ENCODE measurements around the gene KCNT1.

DNA sequence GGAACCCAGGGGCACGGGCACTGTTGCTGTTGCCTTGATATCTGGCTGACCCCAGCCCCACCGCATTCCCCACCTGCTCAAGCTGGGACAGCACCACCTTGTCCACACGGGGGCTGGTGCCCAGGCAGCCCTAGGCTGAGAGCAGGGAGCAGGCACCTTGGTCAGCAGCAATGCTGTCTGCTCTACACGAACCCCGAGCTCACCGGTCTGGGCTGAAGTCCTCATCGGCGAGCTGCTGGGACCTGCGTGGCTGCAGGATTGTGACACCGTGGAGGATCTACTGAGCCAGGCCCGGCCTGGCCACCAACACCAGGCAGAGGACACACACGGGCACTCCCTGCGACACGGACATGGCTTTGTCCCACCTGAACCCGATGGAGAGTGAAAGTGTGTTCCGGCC is 78.1 kb downstream of the KCNT1 start:
- TF ChIP-seq POLR2AphosphoS5 (IDR thresholded peaks at IDR 0.05): no peak
- TF ChIP-seq, protein P1, sequence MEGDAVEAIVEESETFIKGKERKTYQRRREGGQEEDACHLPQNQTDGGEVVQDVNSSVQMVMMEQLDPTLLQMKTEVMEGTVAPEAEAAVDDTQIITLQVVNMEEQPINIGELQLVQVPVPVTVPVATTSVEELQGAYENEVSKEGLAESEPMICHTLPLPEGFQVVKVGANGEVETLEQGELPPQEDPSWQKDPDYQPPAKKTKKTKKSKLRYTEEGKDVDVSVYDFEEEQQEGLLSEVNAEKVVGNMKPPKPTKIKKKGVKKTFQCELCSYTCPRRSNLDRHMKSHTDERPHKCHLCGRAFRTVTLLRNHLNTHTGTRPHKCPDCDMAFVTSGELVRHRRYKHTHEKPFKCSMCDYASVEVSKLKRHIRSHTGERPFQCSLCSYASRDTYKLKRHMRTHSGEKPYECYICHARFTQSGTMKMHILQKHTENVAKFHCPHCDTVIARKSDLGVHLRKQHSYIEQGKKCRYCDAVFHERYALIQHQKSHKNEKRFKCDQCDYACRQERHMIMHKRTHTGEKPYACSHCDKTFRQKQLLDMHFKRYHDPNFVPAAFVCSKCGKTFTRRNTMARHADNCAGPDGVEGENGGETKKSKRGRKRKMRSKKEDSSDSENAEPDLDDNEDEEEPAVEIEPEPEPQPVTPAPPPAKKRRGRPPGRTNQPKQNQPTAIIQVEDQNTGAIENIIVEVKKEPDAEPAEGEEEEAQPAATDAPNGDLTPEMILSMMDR (IDR thresholded peaks at IDR 0.05): no peak
- TF ChIP-seq POLR2A (IDR thresholded peaks at IDR 0.05): no peak

All from breast epithelium (tissue), 3 donors.